SKM-1 (cell line): ENCODE measurements around the gene NBPF3.
"Not testable (repeated sequence)": the region's sequence is repeated elsewhere in the genome, so short reads cannot be mapped to it uniquely, and the experiment has no call there.

Experiments used
- DNase-seq: peaks from one replicate; lab custom pipeline; 2025; ENCODE audit not compliant: unreplicated experiment; lab: John Stamatoyannopoulos, UW

The NBPF3 gene

DNA sequence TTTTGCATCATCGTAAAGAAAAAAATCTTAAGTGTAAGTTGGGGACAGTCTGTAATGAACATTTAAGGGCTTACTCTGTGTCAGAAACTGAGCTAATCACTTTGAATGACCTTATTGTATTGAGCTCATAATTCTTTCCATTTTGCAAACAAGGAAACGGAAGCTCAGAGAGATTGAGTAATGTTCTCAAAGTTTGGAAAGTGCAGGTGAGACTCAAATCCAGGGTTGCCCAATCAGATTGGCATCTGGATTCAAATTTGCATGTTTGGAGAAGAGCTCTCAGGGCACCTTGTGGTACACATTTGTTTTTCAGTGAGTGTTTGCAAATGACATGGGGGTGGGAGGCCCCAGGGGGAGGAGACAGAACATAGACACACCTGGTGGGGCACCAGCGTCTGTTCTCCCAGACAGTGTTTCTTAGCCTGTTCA, 77.2 kb downstream of the NBPF3 start:
- DNase-seq: no peak

DNA sequence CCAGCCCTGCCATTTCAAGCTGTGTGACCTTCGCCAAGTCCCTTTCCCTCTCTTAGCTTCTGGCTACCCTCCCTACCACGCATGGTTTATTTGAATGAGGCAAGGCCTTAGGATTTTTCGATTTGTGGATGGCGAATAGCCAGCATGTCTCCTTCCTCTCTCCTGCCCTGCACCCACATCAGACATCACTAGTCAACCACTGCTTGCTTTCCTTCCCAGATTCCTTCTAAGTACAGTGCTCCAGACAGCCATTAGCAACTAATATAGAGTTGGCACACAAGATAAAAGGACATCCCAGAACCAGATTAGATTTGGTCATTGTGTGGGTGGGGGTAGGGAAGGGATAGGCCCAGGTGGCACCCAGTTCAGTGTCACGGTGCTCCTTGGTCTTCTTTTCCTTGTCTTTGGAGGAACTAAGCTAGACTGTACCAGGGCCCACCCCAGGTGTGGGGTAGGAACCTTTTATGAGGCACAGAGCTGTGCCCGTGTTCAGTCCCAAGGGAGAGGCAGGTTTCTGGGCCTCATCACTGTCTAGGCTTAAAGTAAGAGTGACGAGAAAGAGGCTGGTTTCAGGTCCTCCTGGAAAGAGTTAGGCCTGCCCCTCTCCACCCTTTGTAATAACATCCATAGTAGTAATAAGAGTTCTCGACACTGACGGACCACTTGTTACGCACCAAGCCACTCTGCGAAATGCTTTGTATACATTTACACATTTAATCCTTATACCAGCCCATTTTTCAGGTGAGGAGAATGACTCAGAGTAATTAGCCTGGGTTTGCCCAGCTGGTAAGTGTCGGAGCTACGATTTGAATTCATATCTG, 77.9 kb downstream of the NBPF3 start:
- no peak for DNase-seq

DNA sequence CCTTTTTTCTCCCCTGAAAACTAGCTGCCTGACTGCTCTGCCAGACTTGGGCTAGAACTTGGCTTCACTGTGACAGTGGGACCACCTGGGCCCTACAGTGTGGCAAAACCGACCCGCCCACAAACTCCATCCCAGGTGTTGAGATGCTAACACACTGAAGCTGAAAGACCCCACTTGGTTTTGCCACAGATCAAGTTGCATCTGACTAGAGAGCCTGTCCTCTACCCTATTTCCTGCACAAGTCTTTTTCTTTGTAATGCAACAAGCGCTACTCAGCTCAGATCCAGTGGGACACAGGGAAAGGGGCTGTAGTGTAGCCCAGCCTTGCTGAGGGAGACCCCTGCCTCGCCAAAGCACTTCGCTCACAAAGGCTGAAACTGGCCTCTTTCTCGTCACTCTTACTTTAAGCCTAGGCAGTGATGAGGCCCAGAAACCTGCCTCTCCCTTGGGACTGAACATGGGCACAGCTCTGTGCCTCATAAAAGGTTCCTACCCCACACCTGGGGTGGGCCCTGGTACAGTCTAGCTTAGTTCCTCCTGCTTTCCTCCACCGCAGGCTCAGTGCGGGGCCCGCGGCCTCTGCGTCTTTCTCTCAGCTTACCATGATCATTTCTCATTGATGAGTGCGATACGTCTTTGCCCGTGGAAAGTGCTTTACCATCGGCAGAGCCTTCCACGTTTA, 79.0 kb downstream of the NBPF3 start:
- no peak for DNase-seq

DNA sequence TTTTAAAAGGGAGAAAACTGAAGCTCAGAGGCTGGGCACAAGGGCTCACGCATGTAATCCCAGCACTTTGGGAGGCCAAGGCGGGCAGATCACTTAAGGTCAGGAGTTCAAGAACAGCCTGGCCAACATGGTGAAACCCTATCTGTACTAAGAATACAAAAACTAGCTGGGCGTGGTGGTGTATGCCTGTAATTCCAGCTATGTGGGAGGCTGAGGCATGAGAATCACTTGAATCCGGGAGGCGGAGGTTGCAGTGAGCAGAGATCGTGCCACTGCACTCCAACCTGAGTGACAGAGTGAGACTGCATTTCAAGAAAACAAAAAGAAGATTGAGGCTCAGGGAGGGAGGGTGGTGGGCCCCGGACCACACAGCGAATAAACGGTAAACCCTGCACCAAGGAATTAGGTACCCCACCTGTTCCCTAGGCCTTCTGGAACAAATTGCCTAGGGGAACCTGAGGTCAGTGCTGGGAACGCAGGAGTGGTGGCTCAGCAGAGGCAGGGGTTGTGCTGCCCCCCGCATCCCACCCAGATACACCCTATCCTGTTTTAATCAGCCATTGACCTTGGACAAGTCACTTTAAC, 79.6 kb downstream of the NBPF3 start:
- not testable (repeated sequence) for DNase-seq

DNA sequence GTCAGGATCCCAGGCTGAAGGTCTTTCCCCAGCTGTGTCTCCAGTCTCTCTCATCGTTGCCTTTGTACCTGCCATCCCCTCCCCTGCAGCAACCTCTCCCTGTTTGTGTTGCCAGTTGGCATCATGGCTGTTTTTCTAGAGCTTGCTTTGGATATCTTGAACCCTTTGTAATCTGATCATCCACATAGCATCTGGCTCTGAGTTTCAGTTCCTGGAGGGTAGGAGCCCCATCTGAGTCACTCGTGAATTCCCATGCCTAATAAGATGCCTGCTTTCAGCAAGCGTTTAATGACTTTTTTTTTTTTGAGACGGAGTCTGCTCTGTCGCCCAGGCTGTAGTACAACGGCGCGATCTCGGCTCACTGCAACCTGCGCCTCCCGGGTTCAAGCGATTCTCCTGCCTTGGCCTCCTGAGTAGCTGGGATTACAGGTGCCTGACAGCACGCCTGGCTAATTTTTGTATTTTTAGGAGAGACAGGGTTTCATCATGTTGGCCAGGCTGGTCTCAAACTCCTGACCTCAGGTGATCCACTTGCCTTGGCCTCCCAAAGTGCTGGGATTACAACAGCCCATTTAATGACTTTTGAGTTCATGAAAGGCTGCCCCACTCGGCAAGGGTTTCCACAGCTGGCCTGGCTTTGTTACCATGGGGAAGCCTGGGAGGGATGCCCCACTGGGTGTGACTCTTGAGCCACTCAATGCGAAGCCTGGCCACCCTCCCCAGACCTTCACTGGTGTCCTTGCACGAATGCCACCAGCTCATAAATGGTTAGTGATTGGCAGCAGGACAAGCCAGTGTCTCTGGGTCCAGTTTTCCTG, 81.2 kb downstream of the NBPF3 start:
- no peak for DNase-seq

DNA sequence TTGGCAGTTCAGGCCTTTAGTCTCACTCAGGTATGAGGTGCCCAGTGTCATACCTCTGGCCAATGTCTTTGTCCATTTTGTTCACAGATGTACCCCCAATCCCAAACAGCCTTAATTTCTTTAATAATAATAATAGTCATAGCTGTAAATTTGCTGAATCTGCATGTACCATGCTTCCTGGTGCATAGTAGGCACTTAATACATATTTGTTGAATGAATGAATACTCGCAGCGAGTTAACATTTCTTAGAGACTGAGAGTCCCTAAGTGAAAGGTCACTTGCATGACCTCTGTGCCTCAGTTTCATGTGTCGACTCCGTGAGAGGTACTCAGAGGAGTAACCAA, 81.8 kb downstream of the NBPF3 start:
- DNase-seq: no peak

DNA sequence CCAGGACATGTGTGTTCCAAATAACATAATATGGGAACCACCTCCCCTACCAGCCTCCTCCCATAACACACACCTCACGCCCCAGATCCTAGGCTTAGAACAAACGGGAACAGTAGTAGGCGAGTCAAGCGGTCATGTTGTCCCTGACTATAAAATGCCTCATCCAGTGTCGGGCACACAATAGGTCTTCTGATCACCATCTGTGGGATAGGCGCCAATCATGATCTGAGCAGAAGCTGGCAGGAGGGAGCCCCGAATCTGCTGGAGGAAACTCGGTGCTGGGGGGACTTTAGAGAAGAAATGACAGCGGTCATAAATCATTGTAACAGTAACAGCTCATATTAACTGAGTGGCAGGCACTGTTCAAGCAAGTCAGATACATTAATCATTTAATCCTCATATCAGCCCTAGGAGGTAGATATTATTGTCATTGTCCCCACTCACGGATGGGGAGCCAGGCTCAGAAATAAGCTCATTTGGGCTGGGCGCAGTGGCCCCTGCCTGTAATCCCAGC, 82.6 kb downstream of the NBPF3 start:
- DNase-seq: no peak

DNA sequence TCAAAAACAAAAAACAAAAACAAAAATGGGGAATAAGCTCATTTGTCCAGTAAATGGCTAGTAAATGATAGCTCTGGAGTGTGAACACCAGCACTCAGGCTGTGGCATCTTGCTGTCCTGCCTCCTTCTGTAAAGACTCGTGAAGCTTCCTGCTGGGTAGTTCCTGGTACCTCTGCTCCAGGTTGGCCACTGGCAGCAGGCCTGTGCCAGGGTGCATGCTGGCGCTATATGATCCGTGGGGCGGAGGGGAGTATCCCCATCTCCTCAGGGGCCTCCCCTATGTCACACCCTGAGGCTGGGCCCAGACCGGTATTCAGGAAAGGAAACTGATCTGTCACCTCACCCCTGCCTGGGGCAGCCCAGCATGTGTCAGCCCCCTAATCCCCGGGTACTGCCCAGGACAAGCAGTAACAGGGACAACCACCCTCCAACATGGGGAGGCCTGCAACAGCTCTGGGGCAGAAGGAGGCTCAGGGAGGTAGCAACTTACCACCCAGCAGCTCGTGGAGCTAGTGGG, 83.4 kb downstream of the NBPF3 start:
- DNase-seq: no peak

DNA sequence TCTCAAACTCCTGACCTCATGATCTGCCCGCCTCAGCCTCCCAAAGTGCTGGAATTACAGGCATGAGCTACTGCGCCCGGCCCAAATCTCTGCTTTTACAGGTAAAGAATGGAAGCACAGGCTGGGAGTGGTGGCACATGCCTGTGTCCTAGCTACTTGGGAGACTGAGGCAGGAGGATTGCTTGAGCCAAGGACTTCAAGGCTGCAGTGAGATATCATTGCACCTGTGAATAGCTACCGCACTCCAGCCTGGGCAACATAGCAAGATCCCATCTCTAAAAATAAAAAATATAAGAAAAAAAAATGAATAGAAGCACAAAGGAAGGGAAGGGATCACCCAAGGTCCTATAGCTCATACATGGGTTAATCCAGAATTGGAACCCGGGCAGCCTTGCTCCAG, 84.3 kb downstream of the NBPF3 start:
- no peak for DNase-seq

DNA sequence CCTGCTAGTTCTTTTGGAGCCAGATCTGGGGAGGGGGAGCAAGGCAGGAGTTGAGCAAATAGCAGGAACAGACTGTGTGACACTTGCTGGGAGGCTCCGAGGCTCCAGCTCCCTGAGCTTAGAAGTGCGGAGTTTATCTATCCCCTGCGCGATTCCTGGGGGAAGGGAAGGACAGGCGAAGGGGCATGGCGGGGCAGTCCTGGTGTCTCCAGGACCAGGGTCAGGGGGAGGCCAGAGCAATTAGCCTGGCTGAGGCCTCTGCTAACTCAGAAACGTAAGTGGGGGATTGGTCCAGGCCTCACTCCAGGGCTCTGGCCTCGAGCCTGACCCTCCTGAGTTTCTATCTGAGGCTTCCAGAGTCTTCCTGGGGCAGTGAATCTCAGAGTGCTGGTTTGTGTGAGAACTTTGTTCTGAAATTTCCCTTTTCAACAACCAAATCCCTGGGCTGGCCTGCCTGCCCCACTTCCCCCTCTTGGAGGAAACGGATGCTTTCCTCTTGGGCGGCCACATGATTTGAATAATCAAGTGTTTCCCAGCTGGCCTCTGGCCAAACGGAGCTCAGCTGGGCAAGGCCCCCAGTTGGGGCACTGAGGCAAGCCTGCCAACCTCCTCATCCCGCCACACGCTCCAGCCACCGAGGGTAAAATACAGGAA, 84.9 kb downstream of the NBPF3 start:
- DNase-seq: no peak

DNA sequence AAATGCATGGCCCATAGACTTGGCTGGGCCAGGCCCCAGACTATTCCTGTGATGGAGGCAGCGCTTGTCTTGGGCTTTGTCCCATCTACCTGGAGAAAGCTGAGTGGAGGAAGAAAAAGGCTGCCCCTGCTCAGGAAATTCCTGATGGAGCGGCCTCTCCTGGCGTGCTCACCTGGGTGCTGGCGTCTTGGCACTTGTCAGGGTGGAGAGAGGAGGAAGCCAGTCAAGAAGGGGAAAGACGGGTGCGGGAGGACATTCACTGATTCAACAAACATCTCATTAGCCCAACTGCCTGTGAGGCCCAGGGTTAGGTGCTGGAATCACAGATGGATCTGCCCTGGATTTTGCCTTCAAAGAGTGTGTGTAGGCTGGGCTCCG, 85.4 kb downstream of the NBPF3 start:
- DNase-seq: no peak

DNA sequence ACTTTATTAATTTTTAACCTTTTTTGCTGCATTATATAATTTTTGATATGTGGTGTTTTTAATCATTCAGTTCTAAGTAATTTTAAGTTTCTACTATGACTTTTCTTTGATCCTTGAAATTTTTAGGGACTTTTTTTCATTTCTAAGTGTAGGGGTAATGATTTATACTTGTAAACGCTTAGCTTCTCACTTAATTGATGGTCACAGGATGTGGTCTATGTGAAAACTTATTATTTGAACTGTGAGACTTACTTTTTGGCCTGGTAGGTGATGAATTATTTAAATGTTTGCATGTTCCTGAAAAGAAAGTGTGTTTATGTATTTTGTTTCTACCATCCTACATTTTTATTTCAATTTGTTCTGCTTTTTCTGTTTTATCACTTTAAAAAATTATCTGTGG, 86.5 kb downstream of the NBPF3 start:
- no peak for DNase-seq

DNA sequence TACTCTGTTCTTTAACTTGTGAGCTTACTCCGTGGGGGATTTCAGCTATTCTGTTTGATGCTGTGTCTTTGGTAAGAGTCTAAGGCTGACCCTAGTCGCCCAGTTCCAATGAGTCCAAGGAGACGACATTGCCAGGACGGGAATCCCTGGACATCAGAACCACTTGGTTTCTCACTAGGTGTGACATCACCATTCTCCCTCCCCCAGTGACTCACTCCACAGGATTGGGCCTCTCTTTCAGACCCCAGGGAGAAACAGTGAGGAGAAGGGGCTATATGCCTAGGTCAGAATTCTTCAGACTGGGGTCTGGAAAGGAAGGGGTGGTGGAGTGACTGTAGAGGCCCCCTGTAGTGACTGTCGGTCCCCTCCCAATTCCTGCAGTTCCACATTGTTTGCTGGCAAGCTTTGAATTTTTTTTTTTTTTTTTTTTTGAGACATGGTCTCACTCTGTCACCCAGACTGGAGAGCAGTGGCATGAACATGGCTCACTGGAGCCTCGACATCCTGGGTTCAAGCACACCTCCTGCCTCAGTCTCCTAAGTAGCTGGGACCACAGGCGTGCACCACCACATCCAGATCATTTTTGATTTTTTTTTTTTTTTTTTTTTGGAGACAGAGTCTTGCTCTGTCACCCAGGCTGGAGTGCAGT, 90.6 kb downstream of the NBPF3 start:
- no peak for DNase-seq

DNA sequence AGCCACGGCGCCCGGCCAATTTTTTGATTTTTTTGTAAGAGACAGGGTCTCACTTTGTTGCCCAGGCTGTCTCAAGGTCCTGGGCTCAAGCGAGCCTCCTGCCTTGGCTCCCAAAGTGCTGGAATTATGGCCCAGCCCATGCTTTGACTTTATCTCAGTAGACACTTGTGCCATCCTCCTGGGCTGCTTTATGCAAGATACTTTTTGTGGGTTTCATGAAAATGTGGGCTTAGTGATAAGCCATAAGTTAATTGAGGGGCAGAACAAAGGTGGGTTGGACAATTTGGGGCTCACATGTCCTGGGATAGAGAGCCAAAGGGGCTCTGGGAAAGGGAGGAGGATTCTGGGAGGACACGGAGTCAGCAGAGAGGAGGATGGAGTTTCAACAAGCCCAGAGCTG, 91.3 kb downstream of the NBPF3 start:
- no peak for DNase-seq

DNA sequence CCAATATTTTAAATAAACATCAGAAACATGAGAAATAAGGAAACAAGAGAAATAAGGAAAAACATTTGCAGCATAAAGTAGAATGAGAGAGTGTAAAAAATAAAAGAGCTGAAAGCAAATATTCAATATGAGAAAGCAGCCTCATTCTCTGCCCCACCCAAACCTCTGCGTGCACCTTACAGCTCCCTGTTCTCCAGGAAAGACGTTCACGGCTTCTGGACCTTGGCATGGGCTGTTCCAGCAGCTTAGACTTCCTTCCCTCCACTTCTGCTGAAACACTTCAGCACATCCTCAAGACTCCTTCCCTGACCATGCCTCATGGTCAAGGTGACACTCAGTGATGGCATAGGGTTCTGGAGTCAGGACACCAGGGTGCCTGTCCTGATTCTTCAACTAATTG, 92.6 kb downstream of the NBPF3 start:
- no peak for DNase-seq

DNA sequence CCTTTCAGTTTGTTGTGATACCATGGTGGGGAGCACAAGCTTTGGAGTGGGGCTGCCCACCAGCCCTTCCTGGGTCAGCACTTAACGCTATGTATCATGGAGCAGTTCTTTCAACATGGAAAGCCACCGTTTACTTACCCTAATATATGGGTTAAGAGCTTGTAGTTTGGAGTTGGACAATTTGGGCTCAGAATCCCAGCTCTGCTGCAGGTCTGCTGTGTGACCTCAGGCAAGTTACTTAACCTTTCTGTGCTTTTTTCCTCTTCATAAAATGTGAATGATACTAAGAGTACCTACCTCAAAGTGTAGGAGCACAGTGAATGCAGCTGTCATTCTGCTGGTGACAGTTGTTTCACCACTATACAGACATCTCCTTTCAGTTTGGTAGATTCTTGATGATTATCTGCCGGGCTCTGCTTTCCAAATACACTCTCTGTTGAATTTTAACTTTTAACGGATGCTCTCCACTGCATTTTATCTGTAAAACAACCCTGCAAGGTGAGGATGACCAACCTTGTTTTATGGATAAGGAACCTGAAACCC, 93.1 kb downstream of the NBPF3 start:
- DNase-seq: no peak

DNA sequence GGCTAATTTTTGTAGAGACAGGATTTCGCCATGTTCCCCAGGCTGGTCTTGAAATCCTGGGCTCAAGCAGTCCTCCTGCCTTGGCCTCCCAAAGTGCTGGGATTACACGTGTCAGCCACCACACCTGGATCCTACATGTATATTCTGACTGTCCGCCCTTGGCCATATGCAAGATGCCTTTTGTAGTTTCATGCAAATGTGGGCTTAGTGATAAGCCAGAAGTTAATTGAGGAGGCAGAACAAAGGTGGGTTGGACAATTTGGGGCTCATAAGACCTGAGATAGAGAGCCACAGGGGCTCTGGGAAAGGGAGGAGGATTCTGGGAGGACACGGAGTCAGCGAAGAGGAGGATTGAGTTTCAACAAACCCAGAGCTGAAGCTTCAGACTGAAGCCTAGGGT, 94.2 kb downstream of the NBPF3 start:
- DNase-seq: no peak
